HepG2 (cell line): ENCODE data around the gene SCAF8. TPM values are rescaled to one million over a fixed set of nuclear protein-coding genes. Genes with fewer than 3 reads are reported as not detected.

ENCODE experiments used
- ATAC-seq: fragments of 200-7000 bp; cut with Tn5 transposase; 3 replicates; pipeline ENCODE4 v1.9.1; 2020; ENCODE audit warnings: mild to moderate bottlenecking, moderate library complexity
- BruUV-seq: library from RNA; stranded (reverse); fragments of 400-500 nt; replicated peaks from 2 replicates; lab custom pipeline; 2021; lab: Mats Ljungman, UMichigan
- CTCF ChIA-PET: fragments of 300-600 bp; formaldehyde crosslinking; extraction: SDS; loops from one replicate; lab custom pipeline; 2021; ENCODE audit warnings: low total read pairs, inconsistent platforms, low intra/inter-chr PET ratio; lab: Yijun Ruan, JAX
- POLR2A ChIA-PET: fragments of 350-600 bp; sonication (Branson Sonifier 250); formaldehyde crosslinking; loops from one replicate; lab custom pipeline; 2020; ENCODE audit warnings: antibody characterized with exemption, inconsistent platforms; lab: Yijun Ruan, JAX
- DNase-seq: peaks from one replicate; pipeline ENCODE4 v3.0.0-alpha.2; 2015; ENCODE audit warnings: low spot score
- FAIRE-seq: peaks from 3 replicates; lab custom pipeline; 2011; peaks lifted over from hg19 to GRCh38; lab: Jason Lieb, UNC
- H2AFZ ChIP-seq: one replicate; pipeline ENCODE4 v1.6.1; 2011; ENCODE audit warnings: low read length, inconsistent platforms
- H3K27ac ChIP-seq: fragments of 300-600 bp; 3 replicates; pipeline ENCODE4 v1.8.0; 2011; ENCODE audit warnings: mixed run types, mild to moderate bottlenecking, mixed read lengths, low read length, inconsistent platforms; ENCODE audit not compliant: insufficient read depth; ENCODE audit errors: extremely low read length
- H3K27me3 ChIP-seq, 2 experiments: fragments of 200-600 bp in 1 of 2; 2 replicates in 1 of 2; 3 replicates in 1 of 2; pipeline versions ENCODE4 v1.6.0 to v1.8.0; 2011; ENCODE audit warnings: low read length in 2 of 2, mild to moderate bottlenecking in 2 of 2, moderate library complexity in 2 of 2, inconsistent platforms in 1 of 2; ENCODE audit not compliant: insufficient read depth in 2 of 2, control insufficient read depth in 1 of 2
- H3K36me3 ChIP-seq, 2 experiments: fragments of 200-600 bp in 1 of 2; replicated peaks in 1 of 2; 2 replicates in 1 of 2; 3 replicates in 1 of 2; pipeline versions ENCODE4 v1.5.1 to v1.8.0; 2011; ENCODE audit warnings: low read length in 2 of 2, inconsistent platforms in 1 of 2; ENCODE audit not compliant: insufficient read depth in 2 of 2, control insufficient read depth in 1 of 2
- H3K4me1 ChIP-seq: 2 replicates; pipeline ENCODE4 v1.5.1; 2012; ENCODE audit warnings: low read length, inconsistent platforms; ENCODE audit not compliant: insufficient read depth
- H3K4me2 ChIP-seq: 2 replicates; pipeline ENCODE4 v1.6.0; 2011; ENCODE audit warnings: low read depth, low read length, inconsistent platforms
- H3K4me3 ChIP-seq, 3 experiments: fragments of 200-600 bp in 1 of 3; sonication (generic), shearing (Covaris generic) in 1 of 3; replicated peaks in 1 of 3; 2 replicates each; pipeline ENCODE4 v1.5.1; 2011 to 2016; ENCODE audit warnings: low read length in 3 of 3, inconsistent platforms in 2 of 3, low read depth in 2 of 3, mild to moderate bottlenecking in 2 of 3, control low read depth in 1 of 3, mixed read lengths in 1 of 3; ENCODE audit not compliant: insufficient read depth in 1 of 3
- H3K79me2 ChIP-seq: one replicate; pipeline ENCODE4 v1.6.1; 2011; ENCODE audit warnings: low read length, inconsistent platforms; ENCODE audit not compliant: insufficient read depth
- H3K9ac ChIP-seq: 2 replicates; pipeline ENCODE4 v1.6.0; 2011; ENCODE audit warnings: mild to moderate bottlenecking, low read depth, low read length, inconsistent platforms; ENCODE audit not compliant: insufficient read depth
- H3K9me3 ChIP-seq: 2 replicates; pipeline ENCODE4 v1.5.1; 2012; ENCODE audit warnings: mild to moderate bottlenecking, low read length
- H4K20me1 ChIP-seq: 2 replicates; pipeline ENCODE4 v1.6.0; 2011; ENCODE audit warnings: inconsistent platforms, mild to moderate bottlenecking, low read length, moderate library complexity; ENCODE audit not compliant: insufficient read depth
- MAZ ChIP-seq, 2 experiments: sonication (generic) in 1 of 2; formaldehyde crosslinking in 1 of 2; IDR thresholded peaks; 2 replicates each; pipeline versions ENCODE4 v1.5.0 to v1.6.1; 2012 to 2020; ENCODE audit warnings: low read depth in 2 of 2, mild to moderate bottlenecking in 2 of 2, borderline replicate concordance in 1 of 2, improper control_type of control experiment in 1 of 2, low read length in 1 of 2, missing genetic modification reagents in 1 of 2, moderate library complexity in 1 of 2
- ZNF143 ChIP-seq: sonication (generic); formaldehyde crosslinking; IDR thresholded peaks from 2 replicates; pipeline ENCODE4 v1.4.0; 2020; ENCODE audit warnings: missing genetic modification reagents
- ZNF770 ChIP-seq: sonication (generic); formaldehyde crosslinking; IDR thresholded peaks from 2 replicates; pipeline ENCODE4 v1.5.0; 2020; ENCODE audit warnings: mild to moderate bottlenecking, missing genetic modification reagents
- WGBS: methylation state at CpG from one replicate; pipeline ENCODE4 v1.1.6; 2017; ENCODE audit warnings: low lambda C conversion rate; 5-methylcytosine and 5-hydroxymethylcytosine counted together
- in situ Hi-C: cut with HindIII; loops from 2 replicates; pipeline ENCODE4 v1.10.0; 2017; ENCODE audit warnings: low pct_unique_long_range_greater_than_20kb; ENCODE audit not compliant: extremely low pct_ligation_motif_present
- intact Hi-C: fragments of 100-400 bp; cut with micrococcal nuclease; formaldehyde crosslinking; loops from one replicate; pipeline ENCODE4 v1.10.0; 2022; ENCODE audit not compliant: unreplicated experiment
- polyA plus RNA-seq, 8 experiments: library from polyadenylated mRNA; depleted of rRNA in 3 of 8; stranded (reverse) in 7 of 8; unstranded in 1 of 8; fragments of >200 nt; fragmentation: Illumina TruSeq in 4 of 8; extraction: Trizol in 4 of 8; gene quantifications; 2 replicates each; pipeline versions ENCODE4 v1.2.1 to v1.2.3, GENCODE V29; 2011 to 2016; ENCODE audit warnings: low read depth in 4 of 8, missing spikeins in 1 of 8, mixed read lengths in 1 of 8; ENCODE audit not compliant: insufficient read depth in 1 of 8
- total RNA-seq, 5 experiments: library from RNA; depleted of rRNA; stranded (reverse); fragments of >200 nt; fragmentation: Illumina TruSeq; extraction: Trizol; gene quantifications; 2 replicates each; pipeline ENCODE4 v1.2.3, GENCODE V29; 2016; ENCODE audit warnings: low read depth in 1 of 5
- TF ChIP-seq, protein P1 (sequence below): sonication (generic); formaldehyde crosslinking; IDR thresholded peaks from 2 replicates; pipeline ENCODE4 v1.4.0; 2020; ENCODE audit warnings: missing genetic modification reagents

The SCAF8 gene
- total and polyA plus RNA-seq, 2 of the 13 experiments (the other 11 are each of a cell fraction or from before 2014, with no cell fraction given): 15.3 to 40.8 TPM

DNA sequence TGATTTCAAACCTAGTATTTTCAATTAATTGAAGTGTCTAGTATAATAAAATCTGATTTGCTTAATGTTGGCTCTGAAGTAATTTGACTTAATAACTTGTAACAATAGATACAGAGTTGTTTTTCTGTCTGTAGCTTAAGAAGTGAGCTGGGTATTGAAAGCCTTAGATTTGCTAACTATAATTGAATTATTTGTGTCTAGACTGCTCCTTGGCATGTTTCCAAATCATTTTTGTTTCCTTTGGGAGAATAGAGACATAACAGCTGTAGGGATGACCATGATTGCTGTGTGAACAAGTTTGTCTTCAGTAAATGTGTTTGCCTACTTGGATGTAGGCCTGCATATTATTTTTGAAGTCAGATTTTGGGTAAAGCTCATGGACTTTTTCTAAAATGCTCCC is 115.4 kb downstream of the SCAF8 start (continued):
- TF ChIP-seq, protein P1, sequence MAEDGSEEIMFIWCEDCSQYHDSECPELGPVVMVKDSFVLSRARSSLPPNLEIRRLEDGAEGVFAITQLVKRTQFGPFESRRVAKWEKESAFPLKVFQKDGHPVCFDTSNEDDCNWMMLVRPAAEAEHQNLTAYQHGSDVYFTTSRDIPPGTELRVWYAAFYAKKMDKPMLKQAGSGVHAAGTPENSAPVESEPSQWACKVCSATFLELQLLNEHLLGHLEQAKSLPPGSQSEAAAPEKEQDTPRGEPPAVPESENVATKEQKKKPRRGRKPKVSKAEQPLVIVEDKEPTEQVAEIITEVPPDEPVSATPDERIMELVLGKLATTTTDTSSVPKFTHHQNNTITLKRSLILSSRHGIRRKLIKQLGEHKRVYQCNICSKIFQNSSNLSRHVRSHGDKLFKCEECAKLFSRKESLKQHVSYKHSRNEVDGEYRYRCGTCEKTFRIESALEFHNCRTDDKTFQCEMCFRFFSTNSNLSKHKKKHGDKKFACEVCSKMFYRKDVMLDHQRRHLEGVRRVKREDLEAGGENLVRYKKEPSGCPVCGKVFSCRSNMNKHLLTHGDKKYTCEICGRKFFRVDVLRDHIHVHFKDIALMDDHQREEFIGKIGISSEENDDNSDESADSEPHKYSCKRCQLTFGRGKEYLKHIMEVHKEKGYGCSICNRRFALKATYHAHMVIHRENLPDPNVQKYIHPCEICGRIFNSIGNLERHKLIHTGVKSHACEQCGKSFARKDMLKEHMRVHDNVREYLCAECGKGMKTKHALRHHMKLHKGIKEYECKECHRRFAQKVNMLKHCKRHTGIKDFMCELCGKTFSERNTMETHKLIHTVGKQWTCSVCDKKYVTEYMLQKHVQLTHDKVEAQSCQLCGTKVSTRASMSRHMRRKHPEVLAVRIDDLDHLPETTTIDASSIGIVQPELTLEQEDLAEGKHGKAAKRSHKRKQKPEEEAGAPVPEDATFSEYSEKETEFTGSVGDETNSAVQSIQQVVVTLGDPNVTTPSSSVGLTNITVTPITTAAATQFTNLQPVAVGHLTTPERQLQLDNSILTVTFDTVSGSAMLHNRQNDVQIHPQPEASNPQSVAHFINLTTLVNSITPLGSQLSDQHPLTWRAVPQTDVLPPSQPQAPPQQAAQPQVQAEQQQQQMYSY (CRISPR knock-in tag): no peak
- TF ChIP-seq MAZ (IDR thresholded peaks at IDR 0.05; ENCODE audit: borderline replicate concordance, low read depth, low read length): no peak
- no peak for TF ChIP-seq MAZ (CRISPR knock-in tag; IDR thresholded peaks at IDR 0.05; ENCODE audit: low read depth)

DNA sequence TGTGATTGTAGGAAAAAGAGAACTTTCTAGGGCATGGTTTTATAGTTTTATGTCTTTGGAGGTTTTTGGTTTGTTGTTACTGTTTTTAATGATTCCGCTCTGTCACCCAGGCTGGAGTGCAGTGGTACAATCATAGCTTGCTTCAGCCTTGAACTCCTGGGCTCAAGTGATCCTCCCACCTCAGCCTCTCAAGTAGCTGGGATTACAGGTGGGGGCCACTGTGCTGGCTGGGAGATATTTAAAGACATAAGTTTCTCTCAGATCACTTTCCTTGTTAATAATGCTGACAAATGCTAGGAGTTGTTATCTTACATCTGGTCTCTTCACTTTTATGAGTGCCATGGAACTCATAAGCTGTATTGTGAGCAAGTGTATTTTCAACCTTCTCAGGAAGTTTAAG is 116.3 kb downstream of the SCAF8 start:
- no peak overlapping the region for H2AFZ ChIP-seq
- ChIA-PET CTCF (no interaction called here), POLR2A (no interaction called here)
- WGBS: 95% methylated on average over 1 of the region's 1 CpG
- no peaks in the 10 kb centered on the region for H3K27me3 ChIP-seq
- no peak overlapping the region for H3K27ac ChIP-seq
- peaks cover 6% of the 10 kb centered on the region for H3K79me2 ChIP-seq
- no peak for DNase-seq
- H3K4me2 ChIP-seq: no peak overlapping the region
- no peak overlapping the region for H3K9ac ChIP-seq
- TF ChIP-seq ZNF770 (CRISPR knock-in tag) (peak; percentile 48; the same call in 1 of the 2 replicates), ZNF143 (CRISPR knock-in tag) (no peak)
- in situ Hi-C loops: no loop called here
- H3K4me1 ChIP-seq: peaks cover 33% of the 10 kb centered on the region
- peaks cover 0 to 1% of the 10 kb centered on the region in 2 experiments; a peak in 3 of 5 replicates for H3K36me3 ChIP-seq
- BruUV-seq: no TSS peak
- FAIRE-seq: no peak
- H3K4me3 ChIP-seq: no peak overlapping the region
- no peaks in the 10 kb centered on the region for H3K9me3 ChIP-seq
- intact Hi-C loops: no loop called here
- no peaks in the 10 kb centered on the region; the same call in 1 of the 2 replicates for H4K20me1 ChIP-seq
- no peak for ATAC-seq
